NOMO-1 (cell line): ENCODE results near the gene KIF1A.
"Not testable (repeated sequence)": the region's sequence is repeated elsewhere in the genome, so short reads cannot be mapped to it uniquely, and the experiment has no call there.

Experiments used
- DNase-seq, 2 experiments: peaks; one replicate each; lab custom pipeline; 2025; ENCODE audit not compliant: unreplicated experiment in 2 of 2; lab: John Stamatoyannopoulos, UW

KIF1A gene

DNA sequence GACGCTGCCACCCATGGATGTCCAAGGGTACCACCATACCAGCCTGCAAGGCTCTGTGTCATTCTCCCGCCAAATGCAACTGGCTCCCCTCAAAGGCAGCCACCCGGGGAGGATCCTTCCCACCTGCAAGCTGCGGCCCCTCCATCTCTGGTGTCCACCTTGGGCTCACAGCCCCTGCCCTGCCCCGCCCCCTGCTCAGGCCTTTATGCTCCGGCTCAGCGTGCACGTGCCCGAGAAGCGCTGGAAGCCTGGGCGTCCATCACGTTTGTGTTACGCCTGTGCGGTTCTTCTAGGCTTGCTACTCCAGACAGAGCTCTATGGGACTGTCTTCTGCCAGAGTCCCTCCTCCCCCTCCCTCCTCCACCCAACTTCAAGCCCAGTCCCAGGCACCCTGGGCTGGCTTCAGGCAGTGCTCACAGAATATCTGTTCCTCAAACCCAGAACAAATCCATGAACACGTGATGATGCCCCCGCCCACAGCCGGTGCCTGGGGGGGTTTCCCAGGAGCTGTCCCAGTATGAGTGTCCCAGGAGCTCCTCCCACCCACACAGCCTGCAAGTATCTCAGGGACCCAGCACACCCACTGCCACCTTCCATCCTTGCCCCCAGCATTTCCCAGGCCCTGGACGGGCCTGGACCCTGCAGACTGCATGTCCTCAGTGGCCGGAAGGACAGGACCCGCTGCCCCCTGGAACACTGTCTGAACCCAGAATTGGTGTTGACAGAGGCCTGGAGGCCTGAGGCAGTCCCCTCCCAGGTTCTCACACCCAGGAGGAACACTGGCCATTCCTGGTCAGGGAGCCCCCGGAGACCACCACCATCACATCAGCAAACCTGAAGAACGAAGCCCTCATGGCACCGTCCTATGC, 30.3 kb downstream of the KIF1A start:
- no peak for DNase-seq

DNA sequence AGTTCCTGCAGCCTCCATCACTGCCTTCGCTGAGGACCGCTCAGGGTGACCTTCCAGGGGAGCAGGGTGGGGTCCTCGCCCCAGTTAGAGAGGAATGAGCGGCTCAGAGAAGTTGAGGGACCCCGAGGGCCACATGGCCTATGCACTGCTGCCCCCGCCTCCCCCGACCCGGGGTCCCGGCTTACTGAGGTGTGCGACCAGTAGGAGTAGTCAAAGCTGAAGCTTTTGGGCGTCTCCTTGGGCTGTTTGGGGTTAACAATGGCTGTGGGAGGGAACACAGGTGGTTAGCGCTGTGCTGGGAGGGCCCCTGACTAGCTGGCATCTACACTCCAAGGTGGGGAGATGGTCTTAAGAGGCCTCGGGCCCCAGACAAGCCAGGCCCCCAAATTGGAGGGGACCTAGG, 31.0 kb downstream of the KIF1A start:
- DNase-seq, result no peak

DNA sequence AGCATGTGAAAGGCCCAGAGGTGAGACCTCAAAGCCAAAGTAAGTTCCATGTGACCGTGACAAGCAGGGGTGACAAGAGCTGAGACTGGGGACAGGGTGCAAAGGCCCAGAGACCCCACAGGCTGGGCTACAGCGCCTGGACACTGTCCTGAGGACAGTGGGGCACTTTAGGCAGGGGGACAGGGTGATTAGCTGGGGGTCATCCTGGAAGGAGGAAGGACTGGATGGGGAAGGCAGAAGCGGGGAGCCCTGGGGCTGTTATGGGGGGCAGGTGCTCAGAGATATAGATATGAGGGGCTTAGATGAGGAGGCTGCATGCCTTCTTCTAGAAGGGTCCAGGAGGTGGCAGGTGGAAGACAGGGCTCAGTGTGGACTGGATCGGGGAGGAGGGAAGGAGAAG, 31.5 kb downstream of the KIF1A start:
- no peak for DNase-seq

DNA sequence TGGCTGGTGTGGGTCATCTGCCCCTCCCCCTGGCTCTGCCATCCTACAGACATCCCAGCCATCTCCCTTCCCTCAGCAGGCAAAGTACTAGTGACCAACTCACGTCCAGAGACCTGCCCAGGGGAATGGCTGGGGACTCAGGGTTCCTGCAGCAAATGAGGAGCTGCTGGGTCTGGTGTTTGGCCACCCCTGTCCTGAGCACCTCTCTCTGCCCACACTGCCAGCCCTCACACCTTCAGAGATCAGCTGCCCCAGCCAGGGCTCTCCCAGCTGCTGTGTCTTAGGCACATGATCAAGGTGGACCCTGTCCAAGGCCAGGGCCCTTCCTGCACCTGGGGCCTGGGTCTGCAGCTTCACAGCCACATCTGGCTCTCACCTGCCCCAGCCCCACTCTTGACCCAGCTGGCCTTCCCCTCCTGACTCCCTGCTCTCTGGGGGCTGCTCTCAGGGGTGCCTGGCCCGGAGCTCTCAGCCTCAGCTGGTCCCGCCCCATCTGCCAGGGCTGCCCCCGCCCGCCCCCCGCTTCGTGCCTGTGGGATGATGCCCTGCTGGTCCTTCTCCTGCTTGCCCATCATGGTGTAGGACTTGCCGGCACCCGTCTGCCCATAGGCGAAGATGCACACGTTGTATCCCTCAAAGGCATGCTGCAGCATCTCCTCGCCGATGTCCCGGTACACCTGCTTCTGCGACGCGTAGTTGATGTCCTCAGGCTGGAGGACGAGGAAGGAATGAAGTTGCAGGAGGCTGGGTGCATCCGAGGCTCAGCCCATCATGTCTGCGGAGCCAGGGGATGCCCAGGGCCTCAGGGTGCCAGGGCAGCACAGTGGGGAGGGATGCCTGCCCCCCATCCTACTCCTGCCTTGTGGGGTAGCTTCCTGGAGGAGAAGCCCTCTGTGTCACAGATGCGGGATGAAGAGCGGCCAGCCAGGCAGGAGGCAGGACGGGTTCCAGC, 32.2 kb downstream of the KIF1A start:
- no peak for DNase-seq

DNA sequence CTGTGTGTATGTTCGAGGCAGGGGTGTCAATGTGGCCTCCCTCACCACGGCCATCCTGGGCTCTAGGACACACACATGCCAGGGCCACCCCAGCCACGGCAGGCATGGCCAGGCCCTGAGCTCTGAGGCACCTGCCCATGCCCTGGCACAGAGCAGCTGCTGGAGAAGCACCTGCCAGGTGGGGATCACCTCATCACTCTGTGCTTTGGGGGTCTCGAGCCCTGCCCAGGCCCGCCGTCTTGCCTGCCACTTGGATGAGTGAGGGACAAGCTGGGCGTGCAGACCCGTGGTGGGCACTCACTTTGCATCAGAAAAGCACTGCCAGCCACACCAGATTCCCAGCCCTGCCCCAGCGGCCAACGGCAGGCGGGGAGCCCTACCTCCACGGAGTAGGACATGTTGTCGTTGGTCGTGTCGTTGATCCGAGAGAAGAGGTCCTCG, 33.1 kb downstream of the KIF1A start:
- DNase-seq, result no peak

DNA sequence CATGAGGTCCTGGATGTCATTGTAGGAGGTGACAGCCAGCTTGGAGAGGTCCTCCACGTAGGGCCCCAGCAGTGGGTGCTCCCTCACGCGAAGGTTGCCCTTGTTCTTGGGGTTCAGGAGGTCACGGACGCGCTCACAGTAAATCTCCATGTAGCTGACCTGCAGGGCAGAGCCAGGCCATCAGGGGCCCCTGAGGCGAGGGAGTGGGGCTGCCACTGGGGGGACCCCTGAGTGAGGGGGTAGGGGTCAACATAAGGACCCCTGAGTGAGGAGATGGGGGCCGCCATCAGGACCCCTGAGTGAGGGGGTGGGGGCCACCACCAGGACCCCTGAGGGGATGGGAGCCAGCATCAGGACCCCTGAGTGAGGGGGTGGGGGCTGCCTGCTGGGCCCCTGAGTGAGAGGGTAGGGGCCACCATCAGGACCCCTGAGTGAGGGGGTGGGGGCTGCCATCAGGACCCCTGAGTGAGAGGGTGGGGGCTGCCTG, 33.6 kb downstream of the KIF1A start:
- no peak for DNase-seq

DNA sequence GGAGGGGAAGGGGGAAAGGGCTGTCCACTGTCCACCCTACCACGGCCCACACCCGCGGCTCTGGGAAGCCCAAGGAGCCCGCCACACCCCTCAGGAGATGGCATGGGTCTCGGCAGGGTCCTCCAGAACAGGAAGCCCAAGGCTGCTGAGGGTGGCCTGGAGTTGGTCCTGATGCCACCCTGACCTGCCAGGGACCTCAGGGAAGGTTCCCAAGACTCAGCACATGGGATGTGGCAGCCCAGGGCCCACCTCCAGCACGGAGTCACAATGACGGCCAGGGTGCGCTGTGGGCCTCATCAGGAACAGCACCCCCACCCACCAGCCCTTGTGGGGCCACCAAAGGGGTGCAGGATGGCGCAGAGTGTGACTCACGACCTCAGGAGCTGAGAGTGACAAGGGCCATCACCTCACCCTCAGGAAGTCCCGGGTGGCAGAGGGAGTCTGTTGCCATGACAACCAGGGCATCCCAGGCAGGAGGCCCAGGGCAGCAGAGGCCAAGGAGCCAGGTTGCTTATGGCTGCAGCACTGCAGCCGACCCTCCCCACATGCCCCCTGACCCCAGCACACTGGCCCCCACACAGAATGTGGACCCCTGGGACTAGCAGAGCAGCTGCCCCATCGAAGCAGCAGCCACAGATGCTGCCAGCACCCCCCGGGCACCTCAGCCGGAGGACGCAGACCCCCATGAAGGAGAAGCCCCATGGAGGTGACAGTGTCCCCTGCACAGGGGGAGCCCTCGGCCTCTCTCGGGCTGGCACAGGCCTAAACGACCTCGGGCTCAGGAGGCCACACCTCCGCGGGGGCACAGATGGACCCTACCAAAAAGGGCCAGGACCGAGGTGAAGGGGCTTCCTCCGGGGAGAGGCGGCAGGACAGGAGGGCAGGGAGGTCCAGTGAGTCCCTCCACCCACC, 34.3 kb downstream of the KIF1A start:
- no peak for DNase-seq

DNA sequence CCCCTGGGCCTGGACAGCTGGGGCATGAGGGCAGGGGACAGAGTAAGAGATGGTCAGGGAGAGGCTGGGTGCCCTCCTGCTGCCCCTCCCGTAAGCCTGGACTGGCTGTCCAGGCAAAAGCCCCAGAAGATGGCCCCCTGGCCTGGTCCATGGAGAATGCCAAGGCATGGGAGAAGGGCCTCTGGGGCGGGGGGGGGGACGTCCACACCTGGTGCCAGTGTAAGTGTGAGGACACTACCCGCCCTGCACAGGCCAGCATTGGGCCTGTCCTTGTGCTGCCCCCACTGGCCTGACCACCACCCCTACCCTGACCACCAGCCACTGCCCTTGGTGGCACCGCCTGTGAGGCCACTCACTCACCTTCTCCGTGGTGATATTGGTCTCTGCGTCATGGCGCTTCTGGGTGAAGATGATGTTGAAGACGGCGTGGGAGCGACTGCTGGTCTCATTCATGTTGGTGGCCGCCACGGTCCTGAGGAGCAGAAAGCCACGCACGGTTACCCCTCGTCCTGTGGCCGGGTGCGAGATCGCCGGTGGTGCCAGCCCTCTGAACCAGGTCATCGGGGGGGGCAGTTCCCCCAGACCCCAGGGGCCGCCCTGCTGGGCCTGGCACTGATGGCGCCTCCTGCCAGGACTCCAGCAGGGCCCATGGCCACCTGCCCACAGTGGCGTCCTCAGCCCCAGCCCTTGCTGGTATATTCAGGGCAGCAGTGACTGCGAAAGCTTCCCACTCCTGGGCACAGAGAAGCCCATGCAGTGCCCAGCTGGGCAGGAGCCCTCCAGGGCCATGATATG, 35.2 kb downstream of the KIF1A start:
- DNase-seq, result no peak

DNA sequence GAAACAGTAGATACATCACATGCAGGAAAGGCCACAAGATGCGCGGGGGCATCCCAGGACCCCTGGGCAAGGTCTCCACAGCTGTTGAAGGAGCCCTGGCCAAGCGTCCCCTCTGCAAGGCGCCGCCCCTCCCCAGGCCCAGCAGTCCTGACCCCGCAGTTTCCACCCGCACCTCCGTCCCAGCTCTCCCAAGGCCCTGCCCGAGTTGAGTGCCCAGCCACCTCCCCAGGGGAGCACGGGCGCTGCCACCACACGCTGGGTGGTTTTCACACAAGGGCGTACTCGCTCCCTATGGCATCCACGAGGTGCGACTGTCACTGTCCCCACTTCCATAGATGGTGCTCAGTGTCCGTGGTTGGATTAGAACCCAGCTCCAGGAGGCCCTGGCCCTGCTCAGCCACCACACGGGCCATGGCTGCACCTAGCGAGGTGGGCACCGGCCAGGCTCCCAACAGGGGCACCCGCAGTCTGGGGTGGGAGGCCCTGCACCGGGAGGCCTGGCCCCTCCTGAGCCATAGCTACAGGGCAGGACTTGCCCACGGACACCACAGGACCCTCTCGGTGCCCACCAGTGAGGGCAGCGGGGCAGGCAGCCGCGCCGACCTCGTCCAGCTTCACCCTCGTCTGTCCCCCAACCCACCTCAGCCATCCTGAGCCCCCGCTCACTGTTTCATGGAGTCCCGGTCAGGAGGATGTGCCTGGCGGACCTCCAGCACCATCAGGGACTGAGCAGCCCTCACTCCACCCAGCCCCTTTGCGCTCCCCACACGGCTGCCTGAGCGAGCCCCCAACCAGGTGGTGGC, 36.0 kb downstream of the KIF1A start:
- DNase-seq, result no peak

DNA sequence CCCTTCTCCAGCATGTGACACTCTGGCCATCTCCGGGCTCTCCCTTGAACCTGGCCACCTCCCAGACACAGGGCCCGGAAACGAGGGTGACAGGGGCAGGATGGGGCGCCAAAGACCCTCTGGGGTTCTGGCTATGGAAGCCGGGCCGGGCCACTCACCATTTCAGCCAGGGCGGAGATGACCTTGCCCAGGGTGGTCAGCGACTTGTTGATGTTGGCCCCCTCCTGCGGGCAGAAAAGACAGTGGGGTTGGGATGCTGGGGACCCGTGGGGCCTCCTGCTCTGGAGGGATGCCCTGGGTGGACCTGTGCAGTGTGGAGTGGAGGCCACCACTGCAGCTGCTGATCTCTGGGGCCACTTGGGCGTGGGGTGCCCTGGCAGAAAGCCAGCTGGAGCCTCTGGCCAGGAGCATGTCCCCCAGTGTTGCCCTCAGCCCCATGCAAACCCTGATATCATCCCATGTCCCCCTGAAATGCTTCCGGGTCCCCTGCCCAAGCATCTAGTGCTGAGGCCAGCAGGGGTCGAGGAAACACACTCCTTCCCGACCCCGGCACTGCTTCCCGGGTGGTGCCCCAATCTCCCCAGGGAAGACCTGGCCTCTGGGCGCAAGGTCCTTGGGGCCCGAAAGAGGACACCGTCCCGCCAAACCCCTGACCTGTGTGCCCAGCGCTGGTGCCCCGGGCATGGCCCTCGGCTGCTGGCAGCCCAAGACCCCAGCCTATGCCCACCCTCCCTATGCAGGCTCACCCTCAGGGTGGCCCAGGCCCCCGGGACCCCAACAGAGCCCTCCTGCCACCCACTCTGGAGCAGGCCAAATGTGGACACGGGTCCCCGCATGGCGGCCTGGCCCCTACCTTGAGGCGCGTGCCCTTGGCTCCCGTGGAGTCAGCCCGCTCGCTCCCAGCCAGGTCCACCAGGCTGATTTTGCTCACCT, 36.9 kb downstream of the KIF1A start:
- DNase-seq, result no peak

DNA sequence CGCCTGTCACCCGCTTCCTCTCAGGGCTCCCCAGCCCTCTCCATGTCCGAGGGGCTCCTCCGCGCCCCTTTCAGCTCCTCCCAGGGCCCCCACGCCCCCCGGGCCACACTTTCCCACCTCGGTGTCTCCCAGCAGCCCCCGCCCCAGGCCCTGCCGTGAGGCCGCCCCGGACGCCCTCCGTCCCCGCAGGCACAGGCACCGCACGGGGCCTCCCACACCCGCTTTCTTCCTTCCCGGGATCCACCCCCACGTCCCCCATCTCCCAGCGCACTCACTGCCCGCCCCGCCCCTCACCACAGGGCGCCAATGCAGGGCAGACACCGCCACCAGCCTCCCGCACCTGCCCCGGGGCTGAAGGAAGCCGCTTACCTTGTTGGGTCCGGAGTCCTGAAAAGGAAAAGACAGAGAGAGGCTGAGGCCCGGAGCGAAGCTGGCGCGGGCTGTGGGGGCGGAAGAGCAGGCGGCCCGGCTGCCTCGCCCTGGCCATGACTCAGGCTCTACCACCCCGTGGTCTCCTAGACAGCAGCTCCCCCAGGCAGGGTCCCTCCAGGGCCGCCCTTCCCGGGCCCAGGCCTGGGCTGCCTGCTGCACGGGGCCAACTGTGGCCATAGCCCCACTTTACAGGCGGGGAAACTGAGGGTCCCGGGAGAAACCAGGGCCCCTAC, 37.7 kb downstream of the KIF1A start:
- no peak for DNase-seq

DNA sequence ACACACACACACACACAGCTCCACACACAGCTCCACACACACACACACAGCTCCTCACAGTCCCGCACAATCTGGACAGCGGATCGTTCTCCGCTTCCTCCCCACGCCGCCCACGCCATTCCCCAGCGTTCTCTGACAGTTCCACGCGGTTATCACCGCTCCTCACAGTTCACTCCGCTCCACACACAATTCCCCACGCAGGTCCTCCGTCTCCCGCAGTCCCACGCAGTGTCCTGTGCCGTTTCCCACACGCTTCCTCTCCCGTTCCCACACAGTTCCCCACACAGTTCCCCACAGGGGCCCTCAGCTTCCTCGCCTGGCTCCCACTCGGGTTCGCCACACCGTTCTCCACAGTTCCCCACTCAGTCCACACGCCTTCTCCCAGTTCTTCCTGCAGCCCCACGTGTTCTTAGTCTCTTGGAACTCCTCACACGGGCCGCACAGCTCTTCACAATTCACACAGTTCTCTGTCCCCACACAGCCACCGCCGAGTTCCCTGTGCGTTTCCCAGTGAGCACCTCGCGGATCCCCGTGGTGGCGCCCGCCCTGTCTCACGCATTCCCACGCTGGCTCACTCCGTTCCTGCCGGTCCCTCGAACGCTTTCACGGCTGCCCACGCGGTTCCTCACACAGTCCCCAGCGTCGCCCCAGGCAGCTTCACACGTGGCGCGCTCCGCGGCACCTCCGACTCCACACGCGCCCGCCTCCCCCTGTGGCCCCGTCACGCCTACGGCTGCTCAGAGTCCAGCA, 38.4 kb downstream of the KIF1A start:
- DNase-seq, result no peak

DNA sequence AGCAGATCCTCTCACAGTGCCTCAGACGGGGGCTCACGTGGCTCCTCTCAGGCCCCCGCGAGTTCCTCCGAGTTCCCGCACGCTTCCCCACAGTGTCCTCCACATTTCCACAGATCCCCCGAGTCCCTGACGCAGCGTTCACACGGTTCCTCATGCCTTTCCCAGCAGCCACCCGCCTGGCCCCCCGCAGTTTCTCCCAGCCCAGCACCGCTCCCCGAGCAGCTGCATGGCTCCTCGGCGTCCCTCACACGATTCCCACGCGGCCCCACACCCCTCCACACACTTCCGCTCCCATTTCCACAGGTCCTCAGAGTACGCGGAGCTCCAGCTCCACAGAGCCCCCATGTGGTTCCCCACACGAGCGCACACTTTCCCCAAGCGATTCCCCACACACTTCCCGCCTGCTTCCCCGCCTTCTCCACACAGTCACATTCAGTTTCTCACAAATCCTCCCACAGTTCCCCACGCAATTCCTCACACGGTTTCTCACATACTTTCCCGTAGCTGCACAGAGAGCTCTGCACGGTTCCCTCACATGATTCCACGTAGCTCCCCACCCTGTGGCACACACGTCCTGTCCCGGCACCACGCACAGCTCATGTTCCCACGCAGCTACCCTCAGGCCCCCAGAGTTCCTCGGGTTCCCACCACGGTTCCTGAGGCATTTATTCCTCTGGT, 39.9 kb downstream of the KIF1A start:
- DNase-seq, result no peak

DNA sequence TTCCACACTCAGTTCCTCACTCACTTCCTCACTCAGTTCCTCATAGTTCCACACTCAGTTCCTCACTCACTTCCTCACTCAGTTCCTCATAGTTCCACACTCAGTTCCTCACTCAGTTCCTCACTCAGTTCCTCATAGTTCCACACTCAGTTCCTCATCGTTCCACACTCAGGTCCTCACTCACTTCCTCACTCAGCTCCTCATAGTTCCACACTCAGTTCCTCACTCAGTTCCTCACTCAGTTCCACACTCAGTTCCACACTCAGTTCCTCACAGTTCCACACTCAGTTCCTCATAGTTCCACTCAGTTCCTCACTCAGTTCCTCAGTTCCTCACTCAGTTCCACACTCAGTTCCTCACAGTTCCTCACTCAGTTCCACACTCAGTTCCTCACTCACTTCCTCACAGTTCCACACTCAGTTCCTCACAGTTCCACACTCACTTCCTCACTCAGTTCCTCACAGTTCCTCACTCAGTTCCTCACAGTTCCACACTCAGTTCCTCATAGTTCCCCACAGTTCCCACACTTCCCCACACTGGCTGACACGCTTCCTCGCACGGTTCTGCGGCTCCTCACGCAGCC, 40.7 kb downstream of the KIF1A start:
- not testable (repeated sequence) for DNase-seq

DNA sequence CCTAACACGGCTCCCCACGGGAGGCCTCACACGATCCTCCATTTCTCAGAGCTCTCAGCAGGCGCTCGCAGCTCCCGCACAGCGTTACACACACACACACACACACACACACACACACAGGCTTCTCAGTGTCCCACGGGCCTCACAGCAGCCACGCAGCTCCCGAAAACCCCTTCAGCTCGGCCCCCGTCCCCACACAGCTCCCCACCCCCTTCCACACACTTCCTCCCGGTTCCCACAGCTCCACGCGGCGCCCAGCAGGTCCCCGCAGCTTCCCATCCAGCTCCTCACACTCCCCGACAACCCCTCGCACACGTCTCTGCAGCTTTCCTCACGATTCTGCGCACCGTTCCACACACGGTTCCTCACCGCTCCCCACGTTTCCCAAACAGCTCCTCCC, 41.6 kb downstream of the KIF1A start:
- no peak for DNase-seq
